Measurements from ENCODE around the gene EPOP.

The EPOP gene

DNA sequence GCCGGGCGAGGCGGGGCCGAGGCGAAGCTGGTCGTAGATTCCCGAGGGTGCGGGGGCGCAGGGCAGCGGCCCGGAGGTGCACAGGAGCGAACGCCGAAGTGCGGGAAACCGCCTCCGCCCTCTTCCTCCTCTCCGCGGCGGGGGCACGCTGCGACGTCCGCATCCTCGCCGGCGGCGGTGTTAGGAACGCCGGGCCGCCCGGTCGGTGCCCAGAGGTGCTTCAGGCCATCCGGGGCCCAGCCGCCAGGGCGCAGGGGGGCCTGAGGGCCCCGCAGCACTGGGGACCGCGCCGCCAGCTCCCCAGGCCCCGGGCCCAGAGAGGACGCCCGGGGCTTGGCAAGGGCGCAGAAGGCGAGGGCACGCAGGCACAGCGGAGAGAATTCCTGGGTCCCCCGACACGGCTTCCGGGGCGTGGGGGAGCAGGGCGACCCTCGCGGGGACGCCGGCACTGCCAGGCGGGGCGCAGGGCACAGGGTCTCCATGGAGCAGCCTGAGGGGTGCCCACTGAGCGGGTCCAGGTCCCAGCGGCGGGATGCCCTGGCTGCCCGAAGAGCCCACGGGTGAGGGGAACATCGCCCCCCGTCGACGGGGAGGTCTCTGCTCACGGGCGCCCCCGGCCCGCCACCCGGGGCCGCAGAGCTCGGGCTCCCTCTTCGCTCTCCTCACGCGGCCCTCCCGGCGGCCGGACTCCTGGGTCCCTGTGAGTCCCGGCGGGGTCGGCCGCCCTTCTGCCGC is 576 bp downstream of the EPOP start:
- no peak for DNase-seq (ENCODE audit: low read depth in 2 of 2)

DNA sequence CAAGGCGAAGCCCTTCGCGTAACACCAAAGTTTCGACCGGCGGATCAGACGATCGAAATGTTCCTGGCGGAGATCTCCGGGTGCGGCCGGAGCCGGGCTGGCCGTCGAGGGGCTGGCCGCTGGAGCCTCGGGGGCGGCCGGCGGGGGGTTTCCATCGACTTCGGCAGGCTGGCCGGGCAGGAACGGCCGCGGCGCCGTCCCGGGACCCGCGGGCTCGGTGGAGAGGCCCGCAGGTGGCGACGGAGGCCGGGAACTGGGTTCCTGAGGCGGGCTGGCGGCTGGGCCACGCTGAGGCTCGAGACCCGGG is 1.1 kb downstream of the EPOP start:
- no peak for DNase-seq (ENCODE audit: low read depth in 2 of 2)

GRCh38 chr17:38672788-38673706 is 1.7 kb downstream of the EPOP start:
- no peak for DNase-seq (ENCODE audit: low read depth in 2 of 2)

- no peak for DNase-seq (ENCODE audit: low read depth in 2 of 2)
Observed at GRCh38 chr17:38671939-38672720, 2.6 kb downstream of the EPOP start.

- no peak for DNase-seq (ENCODE audit: low read depth in 2 of 2)
Observed at GRCh38 chr17:38669520-38669919, 5.2 kb downstream of the EPOP start.

DNA sequence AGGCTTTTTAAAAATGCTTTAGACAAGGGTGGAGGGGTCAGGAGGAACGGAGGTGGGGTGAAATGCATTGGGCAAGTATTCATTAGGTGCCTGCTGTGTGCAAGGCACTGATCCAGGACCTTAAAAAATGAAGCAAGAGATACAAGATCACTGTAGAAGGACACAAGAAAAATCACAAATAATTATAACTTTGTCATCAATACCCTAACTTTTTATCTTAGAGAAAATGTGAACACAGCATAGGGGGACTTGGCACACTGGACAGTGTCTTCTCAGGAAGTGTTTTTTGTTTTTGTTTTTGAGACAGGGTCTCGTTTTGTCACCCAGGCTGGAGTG is 7.0 kb downstream of the EPOP start:
- DNase-seq (ENCODE audit: low read depth in 2 of 2), result no peak

- DNase-seq (ENCODE audit: low read depth in 2 of 2), result no peak
Observed at GRCh38 chr17:38667099-38667786, 7.5 kb downstream of the EPOP start.

DNA sequence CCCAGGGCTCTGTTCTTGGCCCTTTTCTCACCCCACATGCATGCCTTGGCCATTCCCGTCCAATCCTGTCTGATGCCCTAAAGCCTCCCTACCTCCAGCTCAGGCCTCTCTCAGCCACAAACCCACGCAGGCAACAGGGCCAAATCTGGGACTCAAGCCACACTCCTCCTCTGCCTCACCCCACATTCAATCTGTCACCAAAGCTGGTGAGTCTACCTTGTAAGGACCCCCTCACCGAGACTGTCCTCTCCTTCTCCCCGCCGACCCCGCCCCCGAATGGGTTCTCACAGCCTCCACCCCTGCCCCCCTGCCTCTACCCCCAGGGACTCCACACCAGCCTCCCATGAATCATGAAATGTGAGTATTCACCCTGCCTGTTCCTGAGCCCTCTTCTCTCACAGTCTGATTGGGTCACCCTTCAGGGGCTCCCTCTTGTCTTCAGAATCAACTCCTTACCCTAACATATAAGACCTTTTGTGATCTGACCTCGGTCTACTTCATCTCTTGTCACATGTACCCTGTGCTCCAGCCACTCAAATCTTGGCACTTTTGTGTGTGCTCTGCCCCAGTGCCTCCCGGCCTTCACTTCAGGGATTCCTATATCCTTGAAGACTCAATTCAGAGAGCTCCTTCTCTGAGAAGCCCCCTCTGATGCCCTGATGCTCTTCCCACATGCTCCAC is 10.7 kb downstream of the EPOP start:
- no peak for DNase-seq (ENCODE audit: low read depth in 2 of 2)

- DNase-seq (ENCODE audit: low read depth in 2 of 2), result no peak
Observed at GRCh38 chr17:38663125-38663751, 11.5 kb downstream of the EPOP start.

GRCh38 chr17:38660097-38661025 is 14.4 kb downstream of the EPOP start:
- DNase-seq (ENCODE audit: low read depth in 2 of 2), result no peak

GRCh38 chr17:38659415-38659814 is 15.3 kb downstream of the EPOP start:
- no peak for DNase-seq (ENCODE audit: low read depth in 2 of 2)

DNA sequence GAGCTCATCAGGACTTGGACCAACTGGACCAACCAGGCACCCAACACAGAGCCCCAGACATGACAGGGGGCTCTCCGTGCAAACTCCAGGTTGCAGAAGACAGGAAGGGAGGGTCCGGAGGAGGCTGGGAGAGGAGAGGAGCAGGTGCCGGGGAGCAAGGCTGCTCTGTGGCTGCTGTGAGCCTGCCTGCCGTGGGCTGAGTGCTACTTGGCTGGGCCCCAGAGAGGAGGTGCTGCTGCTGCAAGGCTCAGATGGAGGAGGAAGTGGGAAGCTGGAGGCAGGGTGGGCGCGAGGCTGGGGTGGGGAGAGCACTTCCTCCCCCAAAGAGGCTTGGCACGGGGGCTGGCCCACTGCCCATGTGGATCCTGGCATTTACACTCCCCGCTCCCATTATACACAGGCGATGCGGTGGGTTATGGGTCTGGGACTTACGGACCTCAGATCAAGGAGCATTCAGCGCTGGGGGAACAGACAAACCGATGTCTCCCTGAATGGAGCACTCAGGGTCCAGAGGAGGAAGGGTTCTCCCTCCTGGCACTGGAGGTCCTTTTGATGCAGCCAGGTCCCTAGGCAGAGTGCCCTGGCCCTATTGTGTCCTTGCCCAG is 15.9 kb downstream of the EPOP start:
- DNase-seq (ENCODE audit: low read depth in 2 of 2), result no peak

DNA sequence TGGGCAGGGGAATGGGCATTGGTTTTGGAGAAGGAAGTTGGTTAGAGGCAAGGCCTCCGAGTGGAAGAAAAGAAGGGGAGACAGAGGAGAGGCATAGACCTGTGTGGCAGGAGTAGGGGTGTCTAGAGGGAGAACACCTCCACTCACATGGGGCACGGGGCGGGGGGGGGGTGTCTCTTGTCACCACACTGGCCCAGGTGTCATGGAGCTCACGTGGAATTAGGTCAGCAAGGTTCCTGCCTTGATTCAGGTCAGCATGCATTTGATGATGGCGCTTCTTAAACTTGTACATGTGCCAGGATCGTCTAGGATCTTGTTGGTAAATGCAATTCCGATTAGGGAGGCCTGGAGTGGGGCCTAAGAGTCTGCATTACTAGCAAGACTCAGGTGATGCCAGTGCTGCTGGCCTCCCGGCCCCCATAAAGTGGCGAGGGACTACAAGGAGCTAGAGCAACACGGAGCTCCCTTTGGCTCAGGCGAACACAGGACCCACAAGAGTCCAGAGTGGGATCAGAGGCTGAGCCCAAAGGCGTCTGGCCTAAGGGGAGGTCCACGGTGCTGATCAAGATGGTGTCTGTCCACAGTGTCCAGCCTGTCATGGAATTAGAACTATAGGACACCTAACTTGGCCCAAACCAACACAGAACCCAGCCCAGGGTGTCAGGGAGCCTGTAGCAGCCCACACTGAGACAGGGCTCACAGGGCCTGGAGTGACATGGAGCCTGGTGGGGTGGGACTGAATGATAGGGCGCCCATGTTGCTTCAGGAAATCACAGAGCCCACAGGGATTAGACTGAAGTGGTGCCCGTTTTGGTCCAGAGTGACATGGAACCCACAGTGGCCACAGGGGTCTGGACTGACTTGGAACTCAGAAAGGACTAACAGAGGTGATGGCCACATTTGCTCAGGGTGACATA is 16.7 kb downstream of the EPOP start:
- no peak for DNase-seq (ENCODE audit: low read depth in 2 of 2)

- DNase-seq (ENCODE audit: low read depth in 2 of 2), result no peak
Observed at GRCh38 chr17:38656959-38657823, 17.6 kb downstream of the EPOP start.

- no peak for DNase-seq (ENCODE audit: low read depth in 2 of 2)
Observed at GRCh38 chr17:38654411-38655398, 20.1 kb downstream of the EPOP start.

GRCh38 chr17:38653679-38654078 is 21.1 kb downstream of the EPOP start:
- DNase-seq (ENCODE audit: low read depth in 2 of 2), result no peak

Data from fibroblast of skin of left biceps (primary cell).